HuH-7 (cell line): ENCODE results near the gene SMARCD2.
"Not testable (repeated sequence)": the region's sequence is repeated elsewhere in the genome, so short reads cannot be mapped to it uniquely, and the experiment has no call there.

Experiments
- DNase-seq: peaks from one replicate; pipeline ENCODE4 v3.0.0; 2011; ENCODE audit warnings: low spot score

Gene SMARCD2

DNA sequence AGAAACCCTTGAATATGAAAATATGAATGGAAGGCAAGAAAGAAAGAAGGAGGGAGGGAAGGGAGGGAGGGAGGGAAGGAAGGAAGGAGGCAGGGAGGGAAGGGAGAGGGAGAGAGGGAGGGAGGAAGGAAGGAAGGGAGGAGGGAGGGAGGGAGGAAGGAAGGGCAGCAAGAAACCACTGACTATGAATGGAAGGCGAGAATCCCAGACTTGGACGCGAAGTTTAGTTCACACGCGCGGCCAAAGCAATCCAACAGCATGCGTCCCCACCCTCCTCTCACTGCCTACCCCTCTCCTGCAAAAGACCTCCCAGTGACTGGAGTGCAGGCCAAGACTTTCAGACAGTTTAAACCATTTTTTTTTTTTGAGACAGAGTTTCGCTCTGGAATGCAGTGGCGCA is 7.9 kb upstream of the SMARCD2 start:
- no peak for DNase-seq

GRCh38 chr17:63848834-63849689 is 6.6 kb upstream of the SMARCD2 start:
- DNase-seq = no peak

- DNase-seq = no peak
Observed at GRCh38 chr17:63847525-63848249, 5.2 kb upstream of the SMARCD2 start.

DNA sequence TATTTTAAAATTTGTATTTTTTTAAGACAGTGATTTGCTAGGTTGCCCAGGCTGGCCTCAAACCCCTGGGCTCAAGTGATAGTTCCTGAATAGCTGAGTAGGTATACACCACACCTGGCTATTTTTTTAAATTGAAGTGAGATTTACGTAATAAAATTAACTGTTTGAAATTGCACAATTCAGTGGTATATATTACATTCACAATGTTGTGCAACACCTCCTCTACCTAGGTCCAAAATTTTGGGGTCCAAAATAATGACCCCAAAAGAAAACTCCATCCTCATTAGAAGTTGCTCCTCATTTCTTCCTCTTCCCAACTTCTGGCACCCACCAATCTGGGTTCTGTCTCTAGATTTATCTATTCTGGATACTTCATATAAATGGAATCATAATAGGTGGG is 3.0 kb upstream of the SMARCD2 start:
- no peak for DNase-seq

- no peak for DNase-seq
Observed at GRCh38 chr17:63843910-63844677, 1.6 kb upstream of the SMARCD2 start.

GRCh38 chr17:63843387-63843888 is 953 bp upstream of the SMARCD2 start:
- DNase-seq = not testable (repeated sequence)

GRCh38 chr17:63842173-63842539 is 329 bp downstream of the SMARCD2 start:
- no peak for DNase-seq

- DNase-seq = peak; percentile 36
Observed at GRCh38 chr17:63841350-63842172, 924 bp downstream of the SMARCD2 start.

DNA sequence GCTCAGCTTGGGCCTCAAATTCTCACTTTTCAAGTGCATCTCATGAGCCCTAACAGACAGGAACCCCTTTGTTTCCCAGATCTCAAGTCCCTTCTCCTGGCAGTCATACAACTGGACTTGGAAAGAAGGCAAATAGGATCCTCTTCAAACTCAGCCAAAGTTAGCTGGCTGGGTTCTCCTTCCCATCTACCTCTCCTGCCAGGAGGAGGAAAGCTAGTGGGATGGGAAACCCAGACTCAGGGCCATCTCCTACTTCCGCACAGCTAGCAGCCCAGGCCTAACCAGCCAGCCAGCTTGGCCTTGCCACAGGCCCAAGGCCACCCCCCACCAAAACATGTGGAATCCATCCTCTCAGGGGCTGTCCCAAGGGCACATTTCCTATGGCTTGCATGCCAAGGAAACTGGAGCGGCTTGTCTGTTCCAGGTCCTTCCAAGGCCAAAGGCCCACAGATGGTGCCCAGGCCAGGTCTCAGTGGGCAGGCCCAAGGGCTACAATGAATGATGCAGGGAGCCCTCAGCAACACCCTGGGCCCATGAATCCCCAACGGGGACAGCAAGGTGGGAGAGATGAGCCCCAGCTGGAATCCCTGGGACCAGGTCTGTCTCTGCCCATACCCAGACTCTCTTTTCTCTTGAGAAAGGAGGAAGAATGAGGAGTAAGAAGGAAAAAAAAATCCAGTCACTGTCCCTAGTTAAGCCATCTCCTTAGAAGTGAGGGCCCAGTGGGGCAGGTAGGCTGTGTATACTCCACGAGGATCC is 1.7 kb downstream of the SMARCD2 start:
- DNase-seq = no peak

DNA sequence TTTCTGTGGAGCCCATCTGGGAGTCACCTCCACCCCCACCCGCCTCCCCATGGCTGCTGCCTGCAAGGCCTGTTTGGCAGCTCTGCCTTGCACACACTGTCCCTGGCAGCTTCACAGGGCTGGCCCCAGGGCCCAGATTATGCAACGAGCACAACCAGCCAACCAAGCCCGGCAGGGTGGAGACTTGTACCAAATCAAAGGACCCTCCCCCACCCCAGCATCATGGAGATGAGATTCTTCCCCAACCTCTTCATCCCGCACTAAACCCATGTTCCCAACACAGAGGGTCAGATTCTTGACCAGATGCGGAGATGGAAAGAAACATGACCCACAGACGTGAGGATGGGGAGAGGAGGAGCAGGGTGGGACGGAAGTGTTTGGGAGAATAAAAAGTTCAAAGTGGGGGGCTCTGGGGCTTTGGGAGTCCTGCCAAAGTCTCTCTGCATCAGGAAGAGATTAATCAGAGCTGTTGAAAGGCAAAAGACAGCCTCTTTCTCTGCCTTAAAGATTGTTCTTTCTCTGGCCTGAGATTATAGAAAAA is 3.8 kb downstream of the SMARCD2 start:
- no peak for DNase-seq

DNA sequence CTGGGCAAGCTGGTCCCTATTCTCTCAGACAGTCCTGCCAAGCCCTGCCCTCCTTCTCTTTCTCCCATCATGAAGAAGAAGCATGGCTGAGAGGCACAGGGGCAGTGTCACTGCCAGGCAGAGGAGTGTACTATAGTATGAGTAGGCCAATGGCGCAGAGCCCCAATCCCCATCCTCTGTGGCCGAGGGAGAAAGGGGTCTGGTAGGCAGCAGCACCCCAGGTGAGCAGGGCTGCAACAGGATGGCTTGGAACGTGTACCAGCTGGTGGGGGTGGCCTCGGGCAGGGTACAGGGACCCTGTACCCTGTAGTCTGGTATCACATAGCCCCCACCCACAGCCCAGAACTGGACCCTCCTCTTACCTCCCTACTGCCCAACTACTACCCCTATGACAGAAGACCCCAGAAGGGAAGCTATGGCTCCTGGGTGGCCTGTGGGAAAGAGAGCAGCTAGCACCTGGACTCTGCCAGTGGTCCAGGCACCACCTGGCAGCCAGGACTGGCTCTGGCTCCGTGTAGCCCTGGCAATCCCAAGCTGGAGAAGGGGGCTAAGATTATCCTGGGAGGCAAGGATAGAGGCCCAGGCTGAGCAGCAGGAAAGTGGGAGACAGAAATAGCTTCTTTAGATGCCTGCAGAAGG is 4.4 kb downstream of the SMARCD2 start:
- no peak for DNase-seq

- DNase-seq = no peak
Observed at GRCh38 chr17:63837480-63837879, 5.0 kb downstream of the SMARCD2 start.

DNA sequence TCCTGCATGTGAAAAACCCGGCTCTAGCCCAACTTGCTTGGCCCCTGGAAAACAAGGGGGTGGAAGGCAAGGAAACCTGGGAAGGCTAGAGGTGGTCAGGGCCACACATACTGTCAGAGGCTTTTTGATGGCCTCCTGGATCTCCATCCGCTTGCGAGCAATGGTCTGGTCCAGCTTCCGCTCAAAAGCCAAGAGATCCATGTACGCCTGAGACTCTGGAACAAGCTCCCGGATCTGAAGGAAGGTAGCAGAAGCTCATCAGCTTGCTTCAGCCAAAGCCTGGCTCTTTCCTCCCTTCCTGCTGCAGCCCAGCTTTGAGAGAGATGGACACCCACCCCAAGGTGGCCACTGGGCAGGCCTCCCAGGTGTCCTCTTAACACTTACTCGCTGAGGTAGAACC is 5.7 kb downstream of the SMARCD2 start:
- no peak for DNase-seq

- no peak for DNase-seq
Observed at GRCh38 chr17:63835167-63835720, 7.2 kb downstream of the SMARCD2 start.

DNA sequence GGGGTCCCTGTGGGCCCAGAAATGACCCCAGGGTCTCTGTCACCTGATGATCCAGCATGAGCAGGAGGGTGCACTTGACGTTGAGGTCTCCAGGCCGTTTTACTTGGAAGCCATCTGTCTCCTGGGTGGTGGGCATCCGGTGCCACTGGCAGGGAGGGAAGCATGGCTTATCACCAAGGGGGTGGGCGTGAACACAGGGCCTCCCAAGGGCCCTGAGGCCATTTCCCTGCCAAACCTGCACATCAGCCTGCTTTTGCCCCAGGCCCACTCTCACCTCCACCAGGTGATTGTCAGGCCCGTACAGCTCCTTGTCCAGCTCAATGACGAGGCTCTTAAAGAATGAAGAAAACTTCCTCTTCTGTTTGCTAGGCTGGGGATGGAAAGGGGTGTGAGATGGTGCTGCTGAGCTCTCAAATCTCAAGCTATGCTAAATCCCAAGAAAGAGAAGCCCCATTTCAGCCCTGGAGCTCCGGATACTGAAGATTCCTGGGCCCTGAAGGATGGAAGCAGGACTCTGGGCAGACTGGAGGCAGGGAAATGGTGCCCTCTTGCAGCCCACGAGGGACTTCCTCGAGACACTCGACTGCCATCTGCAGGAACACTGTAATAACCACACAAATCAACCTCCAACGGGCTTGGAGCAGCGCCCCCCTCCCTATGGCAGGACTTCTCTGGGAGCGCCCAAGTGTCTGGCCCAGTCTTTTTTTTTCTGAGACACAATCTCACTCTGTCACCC is 7.9 kb downstream of the SMARCD2 start:
- DNase-seq = peak; percentile 65

GRCh38 chr17:63833741-63834373 is 8.6 kb downstream of the SMARCD2 start:
- DNase-seq = no peak

- no peak for DNase-seq
Observed at GRCh38 chr17:63833026-63833740, 9.3 kb downstream of the SMARCD2 start.

- no peak for DNase-seq
Observed at GRCh38 chr17:63832455-63832854, 10.0 kb downstream of the SMARCD2 start.
